Hindlimb muscle (tissue), 1 donor: ENCODE results near the gene EZH2. TPM values are rescaled to one million over a fixed set of nuclear protein-coding genes. Genes with fewer than 3 reads are reported as not detected.
A peak's percentile ranks its signal among the peaks of the same experiment; 100 is the strongest.

ENCODE experiments used
- DNase-seq: peaks from one replicate; pipeline ENCODE4 v3.0.0-alpha.2; 2013
- polyA plus RNA-seq: library from polyadenylated mRNA; unstranded; fragments of 120-200 nt; gene quantifications from one replicate; pipeline ENCODE4 v1.2.1, GENCODE V29; 2013; ENCODE audit not compliant: insufficient read length

The EZH2 gene
- polyA plus RNA-seq = 22.0 TPM

- DNase-seq = no peak
Measured at GRCh38 chr7:148884049-148884298, at the start of gene EZH2. EZH2 (minus strand) TSS chr7:148884291; CDS start chr7:148847298, 36,993 bp downstream.

GRCh38 chr7:148931470-148931869, 47.4 kb upstream of the EZH2 start:
- peak; percentile 61 for DNase-seq

DNA sequence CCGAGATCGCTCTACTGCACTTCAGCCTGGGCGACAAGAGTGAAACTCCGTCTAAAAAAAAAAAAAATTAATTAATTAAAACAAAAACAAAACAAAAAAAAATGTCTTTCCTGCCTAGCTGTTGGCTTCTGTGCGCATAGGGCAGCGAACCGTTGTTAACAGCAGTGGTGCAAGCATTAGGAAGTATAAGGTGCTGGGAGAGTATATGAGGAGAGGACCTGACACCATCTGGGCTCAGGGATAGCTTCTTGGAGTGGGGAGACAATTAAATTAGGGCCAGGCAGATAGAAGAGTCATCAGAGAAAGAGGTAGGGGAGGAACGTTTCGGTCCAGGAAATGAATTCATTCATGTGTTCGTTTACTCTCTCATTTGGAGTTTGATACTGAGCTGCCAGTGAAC, 46.2 kb upstream of the EZH2 start:
- DNase-seq = no peak

DNA sequence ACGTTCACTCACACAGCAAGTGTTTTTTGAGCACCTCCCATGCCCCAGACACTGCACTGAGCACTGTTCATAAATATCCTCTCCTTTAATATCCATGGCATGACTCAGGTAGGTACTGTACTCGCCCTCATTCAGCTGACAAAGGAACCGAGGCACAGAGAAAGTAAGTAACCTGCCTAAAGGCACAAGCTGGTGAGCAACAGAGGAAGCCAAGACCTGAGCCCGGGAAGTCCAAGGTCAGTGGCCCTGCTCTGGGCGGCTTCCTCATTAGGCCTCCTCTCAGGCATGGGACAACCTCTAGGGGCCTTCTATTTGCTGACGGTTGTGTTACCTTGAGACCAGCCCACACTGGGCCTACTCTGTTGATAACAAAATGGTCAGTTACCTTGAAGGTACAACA, 45.1 kb upstream of the EZH2 start:
- no peak for DNase-seq

- DNase-seq = peak; percentile 69
Measured at GRCh38 chr7:148927123-148928045, 43.3 kb upstream of the EZH2 start.

DNA sequence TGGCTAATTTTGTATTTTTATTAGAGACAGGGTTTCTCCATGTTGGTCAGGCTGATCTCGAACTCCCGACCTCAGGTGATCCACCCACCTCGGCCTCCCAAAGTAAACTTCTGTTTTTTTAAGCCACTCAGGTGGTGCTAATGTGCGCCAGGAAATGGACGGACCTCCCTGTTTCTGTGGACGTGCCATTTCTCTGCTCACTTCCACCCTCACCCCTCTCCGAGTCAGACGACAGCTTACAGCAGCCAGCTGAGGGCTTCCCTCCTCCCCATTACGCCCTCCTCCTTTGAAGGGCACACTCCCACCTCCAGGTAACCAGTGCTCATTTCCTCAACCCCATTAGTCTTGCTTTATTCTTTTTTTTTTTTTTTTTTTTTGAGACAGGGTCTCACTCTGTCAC, 41.7 kb upstream of the EZH2 start:
- DNase-seq = no peak

DNA sequence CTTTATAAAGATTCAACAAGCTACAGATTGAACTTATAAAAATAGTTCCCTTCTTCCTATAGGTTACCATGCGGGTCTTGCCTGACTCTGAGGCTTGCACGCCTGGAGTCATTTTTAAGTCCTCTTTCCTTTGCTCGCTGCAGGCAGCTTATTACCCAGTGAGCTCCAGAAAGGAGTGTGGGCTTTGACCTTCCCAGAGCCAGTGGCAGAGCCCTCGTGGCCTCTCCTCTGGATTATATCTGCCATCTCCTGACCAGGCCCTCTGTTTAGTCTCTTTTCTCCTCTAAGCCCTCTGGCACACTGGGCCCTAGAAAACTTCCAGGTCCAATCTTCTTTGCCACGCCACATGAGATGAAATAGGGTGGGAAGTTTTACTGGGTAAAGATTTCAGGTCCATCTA, 39.9 kb upstream of the EZH2 start:
- no peak for DNase-seq

GRCh38 chr7:148921806-148922205, 37.7 kb upstream of the EZH2 start:
- DNase-seq = no peak

- DNase-seq = no peak
Measured at GRCh38 chr7:148921189-148921588, 37.1 kb upstream of the EZH2 start.

DNA sequence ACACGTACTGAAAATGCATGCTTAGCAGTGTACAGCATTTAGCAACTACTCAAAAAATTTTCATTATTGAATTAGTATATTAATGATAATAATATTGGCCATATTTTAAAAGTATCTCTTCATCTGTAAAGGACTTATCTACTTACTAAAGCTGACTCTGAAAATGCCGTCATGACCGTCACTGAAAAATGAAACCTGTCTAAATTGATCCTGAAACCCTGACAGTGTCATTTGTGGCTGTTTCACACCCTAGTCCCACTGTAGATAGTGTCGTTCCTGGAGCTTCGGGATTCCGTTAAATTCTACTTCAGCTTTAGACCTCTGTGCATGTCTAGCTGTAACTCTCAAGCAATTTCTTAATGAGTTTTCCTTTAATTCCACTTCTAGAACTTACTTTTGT, 35.8 kb upstream of the EZH2 start:
- DNase-seq = no peak

DNA sequence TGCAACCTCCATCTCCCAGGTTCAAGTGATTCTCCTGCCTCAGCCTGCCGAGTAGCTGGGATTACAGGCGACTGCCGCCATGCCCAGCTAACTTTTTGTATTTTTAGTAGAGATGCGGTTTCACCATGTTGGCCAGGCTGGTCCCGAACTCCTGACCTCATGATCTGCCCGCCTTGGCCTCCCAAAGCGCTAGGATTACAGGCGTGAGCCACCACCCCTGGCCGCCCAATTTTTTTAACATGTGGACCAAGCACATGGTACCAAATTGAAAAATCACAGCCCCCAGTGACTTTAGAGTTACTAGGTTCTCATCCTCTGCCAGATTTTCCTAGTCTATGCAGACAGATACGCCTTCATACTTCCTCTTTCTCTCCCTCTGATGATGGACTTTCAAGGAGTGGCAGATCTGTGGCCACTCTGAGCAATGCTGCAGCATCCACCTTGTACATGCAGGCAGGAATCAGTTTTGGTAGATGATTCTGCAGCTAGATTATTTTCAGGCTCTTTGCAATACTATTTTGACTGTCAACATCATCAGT, 34.0 kb upstream of the EZH2 start:
- no peak for DNase-seq

GRCh38 chr7:148916186-148916585, 32.1 kb upstream of the EZH2 start:
- DNase-seq = no peak

DNA sequence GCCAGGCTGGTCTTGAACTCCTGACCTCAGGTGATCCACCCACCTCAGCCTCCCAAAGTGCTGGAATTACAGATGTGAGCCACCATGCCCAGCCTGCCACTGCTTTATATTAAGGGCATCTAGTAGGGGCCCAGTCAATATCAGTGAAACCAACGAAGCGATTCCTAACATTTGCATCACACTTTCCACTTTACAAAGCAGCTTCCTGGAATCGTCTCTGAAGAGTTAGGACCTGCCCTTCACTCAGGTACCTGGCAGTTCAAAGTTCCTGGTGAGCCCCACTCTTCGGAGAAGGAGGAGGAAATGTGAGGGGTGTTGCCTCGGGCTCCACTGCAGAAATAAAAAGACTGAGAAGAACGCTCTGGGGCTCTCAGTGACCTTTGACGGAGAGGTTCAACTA, 31.1 kb upstream of the EZH2 start:
- DNase-seq = no peak

GRCh38 chr7:148914208-148914777, 30.2 kb upstream of the EZH2 start:
- no peak for DNase-seq

DNA sequence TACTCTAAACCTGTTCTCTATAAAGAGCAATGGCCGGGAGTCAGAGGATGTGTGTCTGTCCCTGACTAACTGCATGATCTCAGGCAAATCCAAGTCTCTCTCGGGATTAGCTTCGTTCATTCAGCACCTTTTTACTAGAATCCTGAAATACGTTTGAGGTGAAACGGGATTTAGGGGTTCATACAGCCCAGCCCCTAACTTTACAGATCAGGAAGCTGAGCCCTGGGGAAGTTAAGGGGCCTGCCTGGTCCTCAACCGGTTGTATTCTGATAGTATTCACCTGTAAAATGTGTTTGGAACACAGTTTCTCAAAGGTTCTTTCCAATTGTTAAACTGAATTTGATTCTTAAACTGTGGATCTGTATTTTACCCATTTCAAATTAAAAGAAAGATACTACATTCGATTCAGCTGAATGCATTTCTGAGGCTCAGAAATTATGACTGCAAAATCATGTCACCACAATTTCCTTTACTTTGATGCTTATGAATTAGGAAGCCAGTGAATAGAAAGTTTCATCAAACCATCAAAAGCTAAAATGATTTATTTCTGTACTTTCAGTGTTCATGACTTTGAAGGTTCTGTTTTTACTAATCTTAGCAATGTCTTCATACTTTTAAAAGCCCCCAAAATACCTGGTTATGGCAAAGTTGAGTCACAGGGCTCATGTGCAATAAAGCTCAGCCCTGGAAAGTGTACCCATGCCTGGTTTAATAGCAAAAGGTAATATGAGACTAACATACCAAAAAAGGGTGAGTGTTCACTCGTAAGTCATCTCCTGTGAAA, 28.9 kb upstream of the EZH2 start:
- DNase-seq = no peak

GRCh38 chr7:148912151-148912550, 28.1 kb upstream of the EZH2 start:
- no peak for DNase-seq

DNA sequence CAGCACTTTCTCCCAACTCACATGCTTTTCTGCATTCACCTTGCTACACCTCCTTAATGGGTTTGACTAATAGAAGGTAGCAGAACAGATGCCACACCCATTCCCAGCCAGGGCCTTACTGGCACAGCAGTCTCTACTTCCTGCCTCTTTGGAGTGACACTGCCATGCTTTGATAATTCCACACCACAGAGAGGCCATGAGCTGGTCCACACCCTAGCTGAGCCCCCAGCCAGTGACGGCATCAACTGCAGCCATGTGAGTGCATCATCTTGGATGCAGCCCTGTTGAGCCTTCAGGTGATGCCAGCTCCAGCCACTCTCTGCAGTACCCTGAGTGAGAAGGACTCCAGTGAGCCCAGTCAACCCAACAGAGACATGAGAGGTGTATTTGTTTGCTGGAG, 27.5 kb upstream of the EZH2 start:
- DNase-seq = no peak

DNA sequence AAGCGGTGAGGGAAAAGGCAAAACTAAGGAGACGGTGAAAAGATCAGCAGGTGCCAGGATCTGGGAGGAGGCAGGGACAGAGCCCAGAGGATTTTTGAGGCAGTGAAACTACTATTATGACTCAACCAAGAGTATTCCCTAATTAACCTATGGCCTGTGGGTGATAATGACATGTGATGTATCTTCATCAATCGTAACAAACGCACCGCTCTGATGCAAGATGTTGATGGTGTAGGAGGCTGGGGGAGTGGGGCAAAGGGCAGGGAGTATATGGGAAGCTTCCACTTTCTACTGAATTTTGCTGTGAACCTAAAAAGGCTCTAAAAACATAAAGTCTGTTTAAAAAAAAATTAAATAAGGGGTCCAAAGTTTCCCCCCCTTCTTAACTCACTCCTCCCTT, 25.5 kb upstream of the EZH2 start:
- no peak for DNase-seq

- no peak for DNase-seq
Measured at GRCh38 chr7:148906707-148907498, 22.8 kb upstream of the EZH2 start.

DNA sequence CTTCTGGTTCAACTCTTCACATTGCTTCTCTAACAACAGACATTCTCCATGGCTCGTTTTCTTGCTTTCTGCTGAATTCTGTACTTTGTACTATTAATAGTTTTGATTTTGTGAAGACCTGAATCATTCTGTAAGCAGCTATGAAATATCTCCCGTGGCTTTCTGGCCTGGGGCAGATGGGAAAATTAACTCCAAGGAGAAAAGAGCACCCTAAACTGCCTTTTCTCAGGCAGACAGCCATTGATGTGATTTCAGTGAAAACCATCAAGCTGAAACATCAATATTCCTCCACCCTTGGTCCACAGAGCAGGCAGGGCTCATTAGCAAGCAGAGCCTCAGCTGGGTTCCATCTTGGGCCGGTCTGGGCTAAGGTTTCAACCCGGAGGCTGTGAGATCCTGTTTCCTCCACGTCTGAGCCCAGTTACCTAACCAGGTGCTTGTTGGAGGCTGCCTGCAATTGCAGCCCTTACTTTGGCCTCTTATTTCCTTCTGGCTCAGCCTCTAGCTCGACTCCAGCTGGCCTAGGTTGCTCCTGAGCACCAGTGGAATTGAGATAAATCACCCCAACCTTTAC, 21.1 kb upstream of the EZH2 start:
- DNase-seq = no peak

- no peak for DNase-seq
Measured at GRCh38 chr7:148903504-148903903, 19.4 kb upstream of the EZH2 start.

GRCh38 chr7:148901178-148901577, 17.1 kb upstream of the EZH2 start:
- no peak for DNase-seq
